ENCODE data around the gene GNAS-AS1.
"Not testable (repeated sequence)": the region's sequence is repeated elsewhere in the genome, so short reads cannot be mapped to it uniquely, and the experiment has no call there.

The GNAS-AS1 gene

DNA sequence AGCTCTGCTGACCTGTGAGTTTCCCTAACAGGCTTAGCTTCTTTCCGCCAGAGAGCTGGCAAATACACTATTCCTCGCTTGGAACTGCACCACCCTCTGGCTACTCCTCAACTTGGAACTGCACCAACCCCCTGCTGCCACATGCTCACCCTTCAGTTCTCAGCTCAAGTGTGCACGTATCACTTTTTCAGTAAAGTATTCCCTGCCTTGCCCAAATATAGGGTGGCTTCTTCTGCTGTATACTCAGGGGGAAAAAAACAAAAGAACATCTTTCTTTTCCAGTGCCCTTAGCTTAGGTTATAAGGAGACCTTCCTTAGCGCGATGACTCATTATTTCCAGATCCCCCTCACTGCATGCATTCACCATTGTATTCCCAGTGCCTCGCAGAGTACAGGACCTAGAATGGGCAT, 21.2 kb downstream of the GNAS-AS1 start:
- DNase-seq: no peak

DNA sequence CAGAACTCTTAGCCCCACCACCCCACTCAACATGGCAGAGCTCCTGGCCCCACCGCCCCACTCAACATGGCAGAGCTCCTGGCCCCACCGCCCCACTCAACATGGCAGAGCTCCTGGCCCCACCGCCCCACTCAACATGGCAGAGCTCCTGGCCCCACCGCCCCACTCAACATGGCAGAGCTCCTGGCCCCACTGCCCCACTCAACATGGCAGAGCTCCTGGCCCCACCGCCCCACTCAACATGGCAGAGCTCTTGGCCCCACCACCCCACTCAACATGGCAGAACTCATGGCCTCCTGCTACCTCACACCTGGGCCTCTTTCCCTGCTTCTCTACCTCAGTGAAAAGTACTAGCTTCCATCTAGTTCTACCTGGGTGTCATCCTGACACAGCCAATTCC, 21.9 kb downstream of the GNAS-AS1 start:
- DNase-seq: not testable (repeated sequence)

DNA sequence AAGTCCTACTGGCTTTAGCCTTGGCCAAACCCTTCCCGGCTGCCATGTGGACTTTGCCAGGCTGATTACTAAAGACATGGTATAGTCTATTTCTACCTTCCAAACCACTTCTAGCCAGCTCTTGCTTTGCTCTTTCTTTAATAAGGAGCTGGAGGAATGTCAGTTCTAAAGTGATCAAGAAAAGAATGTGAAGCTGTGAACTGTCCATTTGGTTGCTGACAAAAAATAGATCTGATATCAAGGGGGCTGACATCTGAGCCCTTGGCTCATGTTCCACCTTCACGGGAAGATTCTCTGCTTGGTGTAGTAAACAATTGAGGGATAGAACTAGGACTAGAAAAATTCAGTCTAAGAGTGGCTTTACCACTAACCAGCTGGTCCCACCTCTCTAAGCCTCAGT, 22.6 kb downstream of the GNAS-AS1 start:
- no peak for DNase-seq

DNA sequence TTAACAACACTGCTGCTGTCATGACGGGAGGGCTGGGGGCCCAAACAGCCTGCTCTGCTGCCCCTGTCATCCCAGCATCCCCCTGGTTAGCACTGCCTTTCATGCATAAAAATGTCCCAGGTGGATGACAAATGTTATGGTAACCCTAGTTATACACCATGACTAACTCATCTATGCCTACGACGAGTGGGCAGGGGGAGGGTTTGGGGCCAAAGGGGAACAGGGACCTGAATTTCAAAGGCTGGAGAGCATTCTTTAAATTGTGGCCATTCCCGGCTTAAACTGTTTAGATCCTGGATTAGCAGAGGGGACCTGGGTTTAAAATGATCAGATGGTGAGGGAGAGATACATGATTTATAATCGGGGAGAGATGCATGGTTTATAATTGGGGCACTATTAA, 24.4 kb downstream of the GNAS-AS1 start:
- DNase-seq: no peak

DNA sequence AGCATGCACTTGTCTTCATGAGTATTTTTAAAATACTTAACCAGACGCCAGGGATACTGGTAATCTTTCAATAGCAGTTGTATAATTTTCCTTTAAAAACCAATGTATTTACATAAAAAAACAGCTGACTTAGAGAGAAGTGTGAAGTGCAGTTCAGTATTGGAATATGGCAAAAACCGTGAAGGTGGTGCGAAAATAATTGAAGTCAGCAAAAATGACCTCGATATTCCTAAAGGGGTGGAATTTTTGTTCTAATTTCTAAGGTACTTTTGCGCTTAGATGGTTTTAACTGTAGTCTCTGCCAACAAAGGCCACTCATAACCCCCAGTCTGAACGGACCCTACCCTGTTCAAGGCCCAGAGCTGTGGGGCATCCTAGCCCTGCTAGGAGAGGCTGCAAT, 25.3 kb downstream of the GNAS-AS1 start:
- no peak for DNase-seq

DNA sequence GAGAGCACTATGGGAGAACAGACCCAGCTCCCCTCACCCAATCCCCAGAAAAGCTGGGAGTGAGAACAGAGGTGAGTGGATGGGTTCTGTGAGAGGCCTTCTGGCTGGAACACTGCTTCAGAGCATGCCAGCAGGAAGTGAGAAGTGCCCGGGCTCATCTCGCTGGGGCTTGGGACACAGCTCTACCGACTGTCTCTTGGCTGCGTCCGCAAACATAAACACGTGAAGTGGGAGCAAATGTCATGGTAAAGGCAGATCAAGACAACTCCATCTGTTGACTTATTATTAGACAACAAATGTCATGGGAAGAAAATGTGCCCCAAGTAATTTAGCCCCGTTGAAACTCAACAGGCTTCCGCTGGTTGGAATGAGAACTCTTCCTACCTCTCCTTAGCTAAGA, 25.9 kb downstream of the GNAS-AS1 start:
- no peak for DNase-seq

DNA sequence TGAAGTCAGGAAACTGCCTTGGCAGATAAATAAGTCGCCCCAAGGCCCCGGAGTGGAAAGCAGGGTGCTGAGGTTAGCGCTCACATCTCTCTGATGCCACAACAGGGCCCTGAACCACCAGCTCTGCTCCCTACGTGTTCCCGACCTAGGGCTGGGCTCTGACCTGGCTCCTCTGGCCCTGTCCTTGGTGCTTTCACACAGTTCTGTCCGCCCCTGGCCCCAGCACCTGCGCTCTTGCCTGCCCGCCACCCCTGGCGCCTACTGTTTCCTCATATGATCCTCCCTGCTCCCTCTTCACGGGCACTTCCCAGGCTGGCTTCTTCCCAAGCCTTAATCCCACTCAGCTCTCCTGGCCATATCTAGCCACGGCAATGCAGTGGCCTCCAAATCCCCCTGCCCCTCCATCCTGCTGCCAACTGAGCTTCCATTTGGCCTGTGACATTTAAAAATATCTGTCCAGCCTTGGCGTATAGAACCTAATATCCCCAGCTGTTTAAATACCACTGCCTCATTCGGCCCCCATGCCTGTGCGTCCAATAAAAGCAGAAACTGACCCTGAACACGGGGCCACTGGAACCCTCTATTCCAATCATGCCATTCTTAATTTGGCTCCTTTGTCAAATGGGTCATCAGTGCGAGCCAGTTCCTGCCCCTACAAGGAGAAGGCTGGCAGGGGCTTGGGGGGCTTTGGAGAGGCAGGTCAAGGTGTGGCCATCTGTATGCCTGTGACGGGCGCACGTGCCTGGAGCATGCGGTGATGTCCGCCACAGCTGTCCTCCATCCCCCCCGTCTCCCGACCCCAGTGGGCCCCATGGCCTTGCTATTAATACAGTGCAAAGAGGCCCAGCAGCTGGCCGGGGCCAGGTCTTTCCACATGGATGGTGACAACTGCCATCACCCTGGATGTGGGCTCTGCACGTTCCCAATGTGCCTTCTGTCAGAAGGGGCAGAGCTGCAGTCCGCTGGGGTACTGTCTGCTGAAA, 27.7 kb downstream of the GNAS-AS1 start:
- DNase-seq: no peak

DNA sequence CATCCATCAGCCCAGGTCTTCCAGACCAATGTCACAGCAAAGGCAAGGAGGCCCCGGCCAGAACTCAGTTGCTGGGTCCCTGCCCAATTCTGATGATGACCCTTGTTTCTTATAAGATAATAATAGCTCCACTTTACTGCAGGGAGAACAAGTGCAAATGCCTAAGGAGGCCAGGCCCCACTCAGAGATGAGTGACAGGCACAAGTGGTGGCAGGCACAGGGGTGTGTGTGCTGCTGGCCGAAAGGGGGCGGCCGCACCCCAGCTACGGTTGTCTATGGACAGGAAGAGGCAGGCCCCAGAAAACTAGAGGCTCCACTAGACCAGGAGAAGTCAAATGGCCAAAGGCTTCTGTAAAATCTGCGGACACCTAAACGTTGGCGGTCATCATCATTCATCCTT, 28.6 kb downstream of the GNAS-AS1 start:
- DNase-seq: no peak

DNA sequence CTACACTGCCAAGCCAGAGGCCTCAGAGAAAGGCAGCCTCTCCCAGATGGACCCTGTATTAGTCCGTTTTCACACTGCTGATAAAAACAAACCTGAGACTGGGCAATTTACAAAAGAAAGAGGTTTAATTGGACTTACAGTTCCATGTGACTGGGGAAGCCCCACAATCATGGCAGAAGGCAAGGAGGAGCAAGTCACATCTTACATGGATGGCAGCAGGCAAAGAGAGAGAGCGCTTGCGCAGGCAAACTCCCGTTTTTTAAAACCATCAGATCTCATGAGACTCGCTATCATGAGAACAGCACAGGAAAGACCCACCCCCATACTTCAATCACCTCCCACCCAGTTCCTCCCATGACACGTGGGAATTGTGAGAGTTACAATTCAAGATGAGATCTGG, 30.2 kb downstream of the GNAS-AS1 start:
- not testable (repeated sequence) for DNase-seq

DNA sequence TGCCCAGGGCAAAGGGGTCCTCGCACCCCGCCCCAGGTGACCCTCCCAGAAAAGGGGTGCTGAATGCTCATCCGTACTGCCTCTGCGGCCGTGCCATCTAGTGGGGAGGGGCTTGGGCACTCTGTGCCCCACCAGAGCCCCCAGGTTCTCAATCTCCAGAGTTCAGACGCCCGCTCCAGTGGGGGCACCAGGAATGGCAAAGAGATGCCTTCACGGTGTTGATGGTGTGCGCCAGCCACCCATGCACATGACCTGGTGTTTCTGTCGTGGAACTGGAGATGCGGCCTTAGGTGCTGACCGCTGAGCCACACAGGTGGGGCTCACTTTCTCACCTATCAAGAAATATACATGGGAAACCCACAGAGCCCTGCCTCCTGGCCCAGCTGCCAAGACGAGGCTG, 30.8 kb downstream of the GNAS-AS1 start:
- DNase-seq: no peak

DNA sequence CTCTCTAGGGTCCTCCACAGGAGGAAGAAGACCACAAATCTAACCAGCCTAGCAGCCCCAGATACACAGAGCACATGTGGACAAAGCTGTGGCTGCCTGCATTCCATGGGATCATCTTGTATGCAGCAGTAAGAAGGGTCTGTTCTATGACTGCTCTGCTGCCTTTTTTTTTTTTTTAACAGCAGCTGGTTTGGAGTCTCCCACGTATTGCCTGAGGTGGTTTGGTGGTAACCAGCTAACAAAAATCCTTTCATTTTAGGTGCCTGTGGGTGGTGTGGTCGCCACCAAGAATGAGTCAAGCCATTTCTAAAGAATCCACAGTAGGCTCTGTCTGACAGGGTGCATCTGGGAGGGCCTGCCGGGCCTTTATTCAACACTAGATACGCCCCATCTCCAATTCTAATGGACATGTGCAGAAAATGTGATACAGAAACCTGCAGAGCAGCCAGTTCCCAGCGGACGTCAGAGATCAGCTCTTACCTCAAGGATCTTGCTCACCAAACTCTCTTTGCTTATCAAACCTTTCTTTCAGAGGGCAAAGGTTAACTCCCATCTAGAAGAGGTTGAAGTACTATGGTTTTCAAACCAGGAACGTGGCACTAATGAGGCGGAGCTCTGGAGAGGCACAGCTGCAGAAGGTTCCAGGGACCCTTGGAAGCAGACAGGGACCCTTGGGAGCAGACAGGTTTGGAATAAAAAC, 32.0 kb downstream of the GNAS-AS1 start:
- DNase-seq: no peak

DNA sequence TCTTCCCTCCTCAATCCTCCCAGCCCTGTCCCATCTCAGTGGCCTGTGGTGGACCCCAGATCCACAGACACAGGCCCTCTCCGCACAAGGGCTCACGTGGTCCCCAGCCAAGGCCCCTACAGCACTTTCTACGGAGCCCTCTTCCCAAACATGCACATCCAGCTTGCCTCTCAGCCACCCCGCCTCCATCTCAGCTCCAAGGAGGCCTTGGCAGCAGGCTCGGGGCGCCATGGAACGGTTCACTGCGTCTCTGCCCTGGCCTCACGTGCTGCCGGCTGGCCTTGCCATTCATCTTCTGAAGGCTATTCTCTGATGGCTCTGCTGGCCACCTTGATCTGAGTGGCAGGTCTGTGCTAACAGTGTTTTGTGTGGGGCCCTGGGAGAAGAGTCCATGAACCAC, 33.0 kb downstream of the GNAS-AS1 start:
- no peak for DNase-seq

DNA sequence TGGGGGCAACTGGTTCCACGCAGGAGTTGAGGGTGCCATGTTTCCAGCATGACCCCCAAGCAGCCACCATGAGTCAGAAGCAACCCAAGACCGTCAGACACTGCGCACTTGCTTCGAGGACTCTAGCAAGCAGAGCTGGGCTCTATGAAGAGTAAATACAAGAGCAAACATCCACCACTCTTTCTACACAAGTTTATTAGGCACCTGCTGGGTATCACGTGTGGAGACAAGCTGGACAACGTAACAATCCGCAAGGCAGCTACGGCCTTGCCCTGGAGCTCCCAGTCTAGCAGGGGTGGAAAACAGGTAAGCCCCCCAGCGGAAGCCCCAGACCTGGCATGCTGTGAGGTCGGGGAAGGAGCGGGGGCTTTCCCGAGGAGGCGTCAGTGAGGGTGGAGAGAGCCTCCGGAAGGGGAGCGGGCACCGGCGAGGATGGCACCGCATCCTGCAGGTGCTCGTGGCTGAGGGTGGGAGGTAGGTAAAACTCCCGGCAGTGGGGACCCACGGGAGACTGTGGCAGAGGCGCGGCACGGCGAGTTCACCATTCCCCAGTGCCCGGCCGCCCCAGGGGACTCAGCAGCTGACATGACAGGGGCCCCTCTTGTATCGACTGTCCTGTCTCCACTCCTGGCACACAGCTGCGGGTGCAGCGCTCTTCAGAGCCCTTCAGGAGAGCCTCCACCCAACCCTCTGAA, 33.6 kb downstream of the GNAS-AS1 start:
- DNase-seq: no peak

DNA sequence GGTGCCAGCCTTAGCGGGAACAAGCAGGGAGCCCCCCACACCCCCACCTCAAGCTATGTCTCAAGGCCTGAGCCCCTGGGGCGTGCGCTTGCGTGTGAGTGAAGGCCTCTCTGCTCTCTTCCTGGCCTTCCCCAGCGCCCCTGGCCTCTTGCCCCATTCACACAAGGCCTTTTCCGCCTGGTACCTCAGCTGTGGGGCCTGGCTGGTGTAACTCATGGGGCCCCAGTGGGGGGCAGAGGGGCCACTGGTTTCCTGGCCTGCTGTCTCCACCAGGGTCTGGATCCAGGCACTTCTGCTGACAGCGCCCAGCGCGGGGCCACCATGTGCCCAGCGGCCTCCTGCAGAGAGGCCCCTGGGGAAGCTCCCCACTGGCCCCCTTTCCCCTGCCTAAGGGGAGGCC, 34.7 kb downstream of the GNAS-AS1 start:
- DNase-seq: no peak

DNA sequence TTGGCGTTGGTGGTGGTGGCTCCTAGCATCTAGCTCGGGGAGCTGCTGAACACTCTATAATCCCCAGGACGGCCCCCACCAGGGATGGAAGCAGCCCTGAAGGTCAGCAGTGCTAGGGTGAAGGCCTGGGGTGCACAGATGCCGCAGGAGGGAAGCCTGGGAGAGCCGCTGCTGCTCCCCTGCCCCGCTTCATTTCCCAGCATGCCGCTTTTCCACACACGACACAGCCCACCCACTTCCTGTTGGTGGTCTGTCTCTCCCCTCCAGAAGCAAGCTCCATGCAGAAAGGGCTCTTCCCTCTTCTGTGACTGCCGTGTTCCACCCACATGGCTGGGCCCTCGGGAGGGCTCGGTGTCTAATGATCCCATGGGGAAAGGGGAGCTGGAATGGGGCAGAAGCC, 35.3 kb downstream of the GNAS-AS1 start:
- no peak for DNase-seq

DNA sequence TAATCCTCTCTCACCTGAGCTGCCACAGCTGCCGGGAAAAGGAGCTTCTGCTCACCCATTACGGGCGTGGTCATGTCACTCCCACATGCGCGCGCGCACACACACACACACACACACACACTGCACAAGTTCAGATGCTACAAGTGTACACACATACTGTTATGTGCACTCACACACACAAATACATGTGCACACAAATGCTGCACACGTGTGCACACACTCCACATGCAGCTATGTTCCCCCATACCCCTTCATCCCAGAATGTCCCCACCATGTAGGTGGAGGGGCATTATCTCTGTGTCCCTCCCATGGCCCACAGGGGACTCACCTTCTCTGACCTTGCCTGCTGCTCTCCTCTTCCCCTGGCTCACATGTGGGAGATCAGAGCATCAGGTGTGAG, 37.3 kb downstream of the GNAS-AS1 start:
- DNase-seq: no peak

DNA sequence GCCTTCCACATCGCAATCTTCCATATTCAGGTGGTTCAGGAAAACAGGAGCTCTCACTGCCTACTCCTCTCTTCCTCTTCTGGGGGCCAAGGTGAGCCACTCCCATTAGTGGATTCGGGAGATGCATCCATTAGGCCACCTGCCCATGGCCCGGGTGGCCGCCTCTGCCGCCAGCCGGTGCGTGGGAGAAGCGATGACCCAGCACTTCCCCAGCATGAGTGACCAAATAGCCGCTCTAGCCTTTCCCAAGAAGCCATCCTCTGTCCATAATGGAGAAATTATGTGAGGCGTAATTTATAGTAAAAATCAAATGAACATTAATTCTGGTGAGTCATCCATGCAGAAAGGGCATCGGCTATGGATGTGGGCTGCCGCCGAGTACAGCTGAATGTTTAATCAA, 39.4 kb downstream of the GNAS-AS1 start:
- no peak for DNase-seq

DNA sequence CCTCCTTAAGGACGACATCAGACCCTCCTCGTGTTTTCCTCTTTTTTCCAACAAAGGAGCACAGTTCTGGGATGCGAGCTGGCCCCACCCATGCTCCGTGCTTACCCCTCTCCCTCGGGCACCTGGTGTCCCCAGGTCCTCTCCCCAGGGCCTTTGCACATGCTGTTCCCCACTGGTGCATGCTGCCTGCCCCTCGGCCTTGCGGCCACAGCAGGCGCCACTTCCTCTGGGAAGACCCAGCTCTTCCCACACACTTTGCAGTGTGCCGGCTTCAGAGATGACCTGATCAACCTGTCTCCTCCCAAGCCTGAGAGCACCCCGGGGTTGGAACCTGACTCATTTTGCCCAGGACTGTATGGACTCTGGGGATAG, 39.8 kb downstream of the GNAS-AS1 start:
- DNase-seq: no peak

DNA sequence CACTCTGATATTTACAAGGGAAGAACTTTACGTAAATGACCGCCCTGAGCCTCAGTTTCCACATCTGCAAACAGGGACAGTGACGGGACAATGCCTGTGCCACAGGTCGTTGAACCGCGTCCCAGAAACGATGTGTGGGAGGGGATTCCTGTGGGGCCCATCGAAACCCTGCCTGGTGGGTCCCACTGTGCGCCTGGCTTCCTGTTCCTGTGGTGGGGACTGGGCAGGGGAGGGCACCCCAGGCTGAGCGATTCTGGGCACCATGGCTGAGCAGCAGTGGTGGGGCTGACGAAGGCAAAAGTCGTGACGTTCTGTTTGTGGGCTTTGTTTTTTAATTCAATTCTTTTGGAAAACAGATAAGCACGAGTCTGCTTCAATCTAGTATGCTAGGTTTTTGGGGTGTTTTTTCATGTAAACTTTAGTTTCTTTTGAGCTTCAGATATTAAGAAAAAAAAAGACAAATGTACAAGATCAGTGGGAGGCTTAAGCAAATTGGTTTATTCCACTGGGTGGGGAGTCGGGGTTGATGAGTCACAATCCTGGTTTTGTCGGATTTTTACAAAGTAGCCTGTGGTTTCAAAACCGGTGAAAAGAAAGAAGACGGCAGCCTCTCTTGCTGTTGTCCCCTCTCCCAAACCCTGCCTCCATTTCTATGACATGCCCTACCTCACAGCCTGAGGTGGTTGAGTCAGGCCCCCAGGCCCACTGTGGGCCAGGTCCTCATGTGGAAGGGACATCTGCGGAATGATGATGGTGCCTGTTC, 40.4 kb downstream of the GNAS-AS1 start:
- DNase-seq: no peak

DNA sequence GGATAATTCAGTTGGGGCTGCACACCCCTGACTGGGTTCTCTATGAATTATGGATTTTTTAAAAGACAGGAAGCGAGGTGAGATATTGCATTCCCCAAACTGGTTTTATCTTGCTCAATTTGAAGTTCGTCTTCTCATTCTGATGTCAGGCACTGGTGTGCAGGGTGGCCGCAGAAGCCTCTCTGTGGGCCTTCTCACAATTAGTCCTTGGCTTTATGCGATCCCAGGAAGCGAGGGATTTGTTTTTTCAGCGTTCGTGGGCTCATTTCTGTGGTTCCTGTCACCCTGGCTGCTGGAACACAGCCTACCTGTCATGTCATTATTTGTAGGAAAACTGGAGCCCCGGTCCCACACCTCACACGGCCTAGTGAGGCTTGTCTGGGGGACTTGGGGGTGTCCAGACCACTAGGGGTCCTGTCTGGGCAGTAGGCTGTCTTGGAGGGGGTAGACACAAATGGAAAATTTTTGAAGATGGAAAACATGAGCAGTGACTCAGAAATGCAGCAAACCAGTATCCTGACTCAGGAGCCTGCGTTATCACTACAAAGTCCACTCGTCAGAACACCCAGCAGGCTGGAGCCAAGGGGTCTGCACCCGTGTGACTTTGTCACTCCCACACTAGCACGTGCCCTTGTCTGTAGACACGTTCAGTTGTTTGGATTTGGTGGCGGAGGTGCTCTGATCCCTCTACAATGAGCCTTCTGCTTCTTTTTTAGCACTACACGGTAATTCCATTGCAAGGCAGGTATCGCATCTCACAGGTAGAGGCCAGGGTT, 42.2 kb downstream of the GNAS-AS1 start:
- no peak for DNase-seq

DNA sequence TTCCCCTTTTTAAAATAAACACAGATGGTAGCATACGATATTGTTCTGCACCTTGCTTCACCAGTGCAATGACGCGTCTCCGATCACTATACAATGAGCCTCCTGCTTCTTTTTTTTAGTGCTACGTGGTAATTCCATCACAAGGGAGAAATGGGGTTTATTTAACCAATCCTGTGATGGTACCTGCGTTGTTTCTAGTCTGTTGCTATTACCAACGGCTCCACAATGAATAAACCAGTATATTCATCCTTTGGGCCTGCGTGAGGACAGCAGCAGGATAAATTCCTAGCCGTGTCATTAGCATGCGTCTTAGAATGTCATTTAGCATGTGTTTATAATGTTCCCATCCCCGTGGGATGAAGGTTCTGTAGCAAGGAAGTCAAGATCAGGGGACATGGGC, 42.9 kb downstream of the GNAS-AS1 start:
- no peak for DNase-seq

DNA sequence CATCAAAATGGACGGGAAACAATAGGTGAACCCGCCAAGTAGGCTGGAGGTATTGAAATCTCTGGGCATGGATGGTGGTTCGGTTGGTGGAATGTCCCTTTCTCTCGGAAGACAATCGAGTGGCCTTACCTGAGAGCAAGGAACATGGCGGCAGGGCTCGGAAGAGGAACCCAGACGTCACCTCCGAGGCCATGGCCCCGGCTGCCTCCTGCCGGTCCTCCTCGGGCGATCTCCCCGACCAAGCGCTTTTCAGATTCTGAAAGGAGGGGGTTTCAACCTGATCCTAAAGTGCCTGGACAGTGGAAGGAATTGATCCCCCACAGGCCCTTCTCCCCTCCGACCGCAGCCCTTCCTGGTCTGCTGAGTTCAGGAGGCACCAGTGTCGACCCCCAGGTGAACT, 47.2 kb downstream of the GNAS-AS1 start:
- DNase-seq: no peak
